Raji (cell line): Measurements from ENCODE around the gene TSPYL1.
A peak's percentile ranks its signal among the peaks of the same experiment; 100 is the strongest.

ENCODE experiments used
- POLR2A ChIP-seq: IDR thresholded peaks from 2 replicates; pipeline ENCODE4 v1.6.1; 2011; ENCODE audit warnings: low read depth, low read length, control low read depth; ENCODE audit not compliant: insufficient read depth

The TSPYL1 gene

DNA sequence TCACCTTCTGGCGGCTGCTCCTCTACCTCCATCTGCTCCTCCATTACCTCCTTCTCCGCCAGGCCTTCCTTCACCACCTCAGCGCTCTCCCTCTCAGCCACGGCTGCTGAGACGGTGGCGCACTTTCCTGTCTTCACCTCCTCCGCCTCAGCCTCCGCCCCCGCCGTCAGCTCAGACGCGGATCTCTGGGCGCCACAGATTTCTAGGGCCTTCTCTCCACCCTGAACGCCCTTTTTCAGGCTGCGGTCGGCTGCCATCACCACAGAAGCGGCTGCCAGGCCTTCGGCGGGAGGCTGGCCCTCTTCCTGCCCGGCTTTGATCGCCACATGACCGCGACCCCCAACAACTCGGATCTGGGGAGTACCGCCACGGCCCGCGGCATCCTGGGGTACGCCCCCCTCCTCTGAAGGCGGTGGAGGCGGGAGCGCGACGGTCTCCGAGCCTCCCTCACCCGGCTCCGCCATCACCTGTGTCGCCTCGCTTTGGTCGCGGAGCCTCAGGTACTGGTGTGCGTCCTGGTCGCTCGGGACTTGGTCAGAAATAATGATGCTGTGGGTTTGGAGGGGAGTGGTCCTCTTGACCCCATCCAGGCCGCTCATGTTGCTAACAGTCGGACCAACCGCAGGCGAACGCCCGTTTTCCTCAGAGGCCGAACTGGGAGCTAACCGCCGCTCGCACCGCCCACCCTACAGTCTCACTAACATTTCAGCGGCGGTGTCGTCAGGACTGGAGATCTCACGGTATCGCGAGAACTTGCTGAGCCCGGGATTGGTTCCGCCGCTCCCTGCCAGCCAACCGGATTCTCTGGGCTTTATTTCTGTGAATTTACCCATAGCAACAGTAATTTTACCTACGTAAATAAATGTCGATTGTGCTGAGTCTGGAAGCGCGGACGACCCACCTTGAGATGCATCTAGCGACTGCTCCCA lies at the start of gene TSPYL1:
Gene TSPYL1 (minus strand): TSS at position 699 of the 929 bp plus-strand sequence. CDS start 100 bp downstream, at position 599.
- TF ChIP-seq POLR2A, result peak; percentile 89

DNA sequence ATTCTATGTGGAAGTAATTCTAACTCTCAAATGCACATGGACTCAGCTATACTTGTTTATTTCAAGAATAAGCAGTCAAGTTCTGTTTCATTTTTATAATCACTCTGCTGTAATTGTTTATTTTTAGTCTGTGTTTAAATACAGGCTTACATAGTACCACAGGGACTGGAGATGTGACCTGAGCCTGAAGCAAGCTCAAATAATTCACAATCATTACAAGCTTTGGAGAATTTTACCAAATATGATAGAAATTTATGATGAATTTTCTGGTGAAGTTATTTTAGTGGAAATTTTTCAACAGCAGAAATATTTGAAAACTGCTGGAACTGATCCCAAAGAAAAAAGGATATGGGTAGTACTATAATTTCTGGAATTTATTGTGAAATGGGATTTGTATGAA lies 49.4 kb upstream of the TSPYL1 start:
- no peak for TF ChIP-seq POLR2A

- no peak for TF ChIP-seq POLR2A
Observed at GRCh38 chr6:116328528-116328903, 48.8 kb upstream of the TSPYL1 start.

GRCh38 chr6:116327803-116328527 lies 48.2 kb upstream of the TSPYL1 start:
- no peak for TF ChIP-seq POLR2A

- no peak for TF ChIP-seq POLR2A
Observed at GRCh38 chr6:116326996-116327395, 47.3 kb upstream of the TSPYL1 start.

DNA sequence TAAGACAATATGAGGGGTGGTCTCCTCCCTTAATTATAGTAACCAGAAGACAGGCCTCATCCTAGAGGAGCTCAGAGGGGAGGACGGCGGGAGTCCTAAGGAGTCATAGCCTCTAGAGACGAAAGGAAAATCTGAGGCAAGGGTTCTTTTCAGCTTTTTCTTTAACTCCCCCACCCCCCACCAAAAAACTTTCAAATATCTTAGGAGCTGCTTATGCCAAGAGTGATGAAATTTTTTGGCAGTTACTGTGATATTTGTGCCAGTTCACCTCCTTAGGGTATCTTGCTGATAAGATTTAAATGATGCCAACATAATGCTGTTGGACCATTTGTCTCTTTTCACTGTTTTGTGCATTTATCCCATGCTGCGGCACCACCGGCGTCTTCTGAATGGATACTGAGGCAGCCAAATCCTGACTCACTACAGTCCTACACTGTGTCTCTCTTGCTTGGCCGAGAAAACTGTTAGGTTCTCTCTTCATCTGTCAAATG lies 46.5 kb upstream of the TSPYL1 start:
- TF ChIP-seq POLR2A, result no peak

GRCh38 chr6:116323863-116324262 lies 44.1 kb upstream of the TSPYL1 start:
- no peak for TF ChIP-seq POLR2A

DNA sequence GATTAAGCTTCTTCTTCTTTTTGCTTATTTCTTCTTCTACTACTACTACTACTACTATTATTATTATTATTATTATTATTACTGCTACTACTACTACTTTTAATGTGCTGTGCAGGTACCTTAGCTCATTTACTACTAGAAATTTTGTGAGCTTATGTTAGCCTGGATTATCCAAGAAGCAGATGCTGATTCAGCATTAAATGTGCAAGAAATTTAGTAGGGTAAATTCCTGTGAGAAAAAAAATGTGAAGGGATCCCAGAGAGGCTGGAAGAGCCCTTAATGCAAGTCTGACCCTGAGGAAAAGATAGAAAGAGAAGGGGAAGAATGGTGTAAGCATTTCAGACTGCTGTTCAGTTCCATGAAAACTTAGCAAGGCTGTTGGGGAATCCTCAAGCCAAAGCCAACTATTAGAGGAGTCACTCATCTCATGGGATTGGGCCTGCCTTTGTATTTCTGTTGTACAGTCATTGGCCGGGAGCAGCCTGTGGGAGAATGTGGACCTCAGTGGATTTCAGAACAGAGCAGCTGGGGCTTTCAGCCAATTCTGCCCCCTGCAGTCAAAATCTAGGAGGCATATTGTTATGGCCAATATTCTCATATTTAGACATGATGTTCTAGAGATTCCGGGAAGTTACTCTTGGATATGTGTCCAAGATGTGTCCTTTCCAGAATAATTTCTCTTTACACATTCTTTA lies 37.2 kb upstream of the TSPYL1 start:
- TF ChIP-seq POLR2A, result no peak

DNA sequence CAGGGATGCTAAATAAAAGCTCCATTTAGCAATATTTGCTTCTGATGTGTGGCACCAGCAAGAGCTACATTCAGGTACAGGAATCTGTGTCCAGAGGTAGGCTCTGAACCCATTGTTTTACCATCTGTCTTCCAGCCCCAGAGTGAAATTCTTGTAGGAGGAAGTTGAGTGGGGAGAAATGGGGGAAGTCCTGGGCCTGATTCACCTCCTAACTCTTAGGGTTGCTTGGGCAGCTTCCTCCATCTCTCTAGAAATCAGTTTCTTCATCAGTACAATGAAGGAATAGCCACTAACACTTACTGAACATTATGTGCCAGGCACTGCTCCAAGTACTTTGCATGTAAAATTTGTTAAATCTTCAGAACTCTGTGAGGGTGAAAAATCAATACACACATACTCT lies 35.1 kb upstream of the TSPYL1 start:
- TF ChIP-seq POLR2A, result no peak

DNA sequence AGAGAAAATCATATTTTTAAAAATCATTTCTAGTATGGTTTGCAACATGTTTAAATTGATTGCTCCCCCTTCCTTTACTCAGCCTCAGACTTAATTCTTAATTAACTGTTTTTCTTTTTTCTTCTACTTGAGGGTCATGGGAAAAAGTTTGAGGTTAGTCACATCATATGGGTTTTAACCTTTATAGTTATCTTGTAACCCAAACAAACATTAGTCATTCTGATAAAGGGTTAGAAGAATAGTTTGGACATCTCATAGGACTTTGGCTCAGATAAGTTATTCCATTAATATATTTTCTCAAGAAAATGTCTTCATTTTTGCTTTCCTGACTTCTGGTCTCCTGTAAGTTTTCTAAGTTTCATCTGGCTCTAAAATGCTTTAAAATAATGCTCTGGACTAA lies 34.5 kb upstream of the TSPYL1 start:
- TF ChIP-seq POLR2A, result no peak

- no peak for TF ChIP-seq POLR2A
Observed at GRCh38 chr6:116313101-116313776, 33.5 kb upstream of the TSPYL1 start.

GRCh38 chr6:116309657-116310056 lies 29.9 kb upstream of the TSPYL1 start:
- TF ChIP-seq POLR2A, result no peak

- TF ChIP-seq POLR2A, result no peak
Observed at GRCh38 chr6:116309001-116309400, 29.3 kb upstream of the TSPYL1 start.

DNA sequence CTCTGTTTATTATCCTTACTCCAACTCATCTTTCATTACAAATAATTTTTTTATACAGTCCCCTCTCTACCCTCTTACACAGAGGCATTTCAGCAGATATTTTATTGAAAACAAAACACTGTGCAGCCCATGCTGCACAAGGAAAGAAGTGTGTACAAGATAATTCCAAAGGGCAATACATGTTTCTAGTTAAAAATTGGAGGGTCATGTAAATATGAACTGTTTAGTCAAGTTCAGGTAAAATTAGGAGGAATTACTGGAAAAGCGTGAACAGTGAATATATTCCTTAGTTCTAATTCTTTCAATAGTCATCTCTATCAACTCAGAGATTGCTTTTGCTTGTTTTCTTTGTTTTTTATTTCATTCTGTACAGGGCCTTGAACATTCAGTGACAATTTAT lies 27.9 kb upstream of the TSPYL1 start:
- no peak for TF ChIP-seq POLR2A

DNA sequence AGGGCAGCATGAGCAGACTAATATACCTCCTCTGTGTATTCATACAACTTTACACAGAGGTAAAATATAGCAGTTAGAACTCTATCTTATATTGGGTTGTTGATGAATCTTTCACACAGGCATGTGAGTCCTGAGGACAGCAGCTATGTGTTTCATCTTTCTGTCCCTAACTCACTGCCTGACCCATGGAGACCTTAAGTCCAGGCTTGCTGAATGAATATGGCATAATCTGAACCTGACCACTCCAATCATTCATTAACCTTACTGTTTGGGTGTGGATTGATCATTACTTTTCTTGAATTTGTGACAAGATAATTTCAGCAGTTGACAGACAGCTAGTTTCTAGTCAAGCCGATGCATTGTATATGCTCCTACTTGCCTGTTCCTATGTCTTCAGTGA lies 27.3 kb upstream of the TSPYL1 start:
- TF ChIP-seq POLR2A, result no peak

DNA sequence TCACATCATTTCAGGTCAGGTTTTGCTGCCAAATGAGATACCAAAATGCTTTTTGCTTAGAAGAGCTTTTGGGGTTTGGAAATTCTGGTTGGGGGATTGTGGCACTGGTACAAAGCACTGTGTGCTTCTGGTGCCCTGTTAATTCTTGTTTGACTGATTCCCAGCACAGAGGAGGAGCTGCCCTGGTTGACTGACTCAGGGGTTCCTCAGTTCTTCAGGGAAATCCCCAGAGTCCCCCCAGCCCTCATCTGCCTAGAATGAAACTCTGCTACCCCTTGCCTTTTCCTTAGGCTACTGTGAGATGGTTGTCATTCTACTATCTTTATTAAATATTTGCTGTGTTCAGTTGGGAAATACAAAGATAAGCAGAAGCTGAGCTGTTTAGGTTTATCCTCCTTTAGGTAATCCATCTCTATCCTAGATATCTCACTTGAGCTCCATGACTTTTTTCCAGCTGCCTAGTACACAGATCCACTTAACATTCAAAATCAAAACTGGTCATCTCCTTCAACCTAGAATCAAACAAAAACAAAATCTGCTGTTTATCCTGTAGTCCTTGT lies 24.9 kb upstream of the TSPYL1 start:
- TF ChIP-seq POLR2A, result no peak
